ENCODE data around the gene FHIT. TPM values are rescaled to one million over a fixed set of nuclear protein-coding genes. Genes with fewer than 3 reads are reported as not detected.
"Not testable (repeated sequence)": the region's sequence is repeated elsewhere in the genome, so short reads cannot be mapped to it uniquely, and the experiment has no call there.

Gene FHIT
- total RNA-seq, 1 donor from 2014 or later, result 11.7 TPM

DNA sequence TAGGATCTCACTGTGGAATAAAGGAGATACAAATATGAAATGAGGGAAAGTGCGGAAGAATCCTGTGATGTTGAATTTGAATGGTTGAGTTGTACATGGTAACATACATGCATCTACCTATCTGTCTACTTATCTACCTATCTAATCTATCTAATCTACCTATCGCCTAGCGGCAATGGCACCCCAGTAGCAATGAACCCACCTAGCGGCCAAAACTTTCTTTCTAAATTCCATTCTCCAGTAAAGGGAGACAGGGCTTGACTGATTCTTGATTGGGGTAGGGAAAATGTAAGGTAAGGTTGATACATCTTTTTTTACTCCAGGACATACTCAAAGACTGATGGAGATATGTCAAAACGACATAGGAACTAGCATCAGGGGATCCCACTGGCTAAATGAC is 345.0 kb downstream of the FHIT start:
- H3K27me3 Mint-ChIP-seq, result no peaks in the 10 kb centered on the region
- H3K27ac Mint-ChIP-seq, result no peak overlapping the region
- DNase-seq (ENCODE audit: extremely low spot score, unreplicated experiment), result no peak
- H3K36me3 Mint-ChIP-seq, result no peaks in the 10 kb centered on the region
- TF ChIP-seq, protein P1, sequence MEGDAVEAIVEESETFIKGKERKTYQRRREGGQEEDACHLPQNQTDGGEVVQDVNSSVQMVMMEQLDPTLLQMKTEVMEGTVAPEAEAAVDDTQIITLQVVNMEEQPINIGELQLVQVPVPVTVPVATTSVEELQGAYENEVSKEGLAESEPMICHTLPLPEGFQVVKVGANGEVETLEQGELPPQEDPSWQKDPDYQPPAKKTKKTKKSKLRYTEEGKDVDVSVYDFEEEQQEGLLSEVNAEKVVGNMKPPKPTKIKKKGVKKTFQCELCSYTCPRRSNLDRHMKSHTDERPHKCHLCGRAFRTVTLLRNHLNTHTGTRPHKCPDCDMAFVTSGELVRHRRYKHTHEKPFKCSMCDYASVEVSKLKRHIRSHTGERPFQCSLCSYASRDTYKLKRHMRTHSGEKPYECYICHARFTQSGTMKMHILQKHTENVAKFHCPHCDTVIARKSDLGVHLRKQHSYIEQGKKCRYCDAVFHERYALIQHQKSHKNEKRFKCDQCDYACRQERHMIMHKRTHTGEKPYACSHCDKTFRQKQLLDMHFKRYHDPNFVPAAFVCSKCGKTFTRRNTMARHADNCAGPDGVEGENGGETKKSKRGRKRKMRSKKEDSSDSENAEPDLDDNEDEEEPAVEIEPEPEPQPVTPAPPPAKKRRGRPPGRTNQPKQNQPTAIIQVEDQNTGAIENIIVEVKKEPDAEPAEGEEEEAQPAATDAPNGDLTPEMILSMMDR (conservative IDR thresholded peaks at IDR 0.05), result no peak
- peaks cover 9% of the 10 kb centered on the region for H3K4me1 Mint-ChIP-seq (ENCODE audit: unreplicated experiment)
- no peak overlapping the region for H3K4me3 Mint-ChIP-seq
- peaks cover under 1% of the 10 kb centered on the region for H3K9me3 Mint-ChIP-seq

DNA sequence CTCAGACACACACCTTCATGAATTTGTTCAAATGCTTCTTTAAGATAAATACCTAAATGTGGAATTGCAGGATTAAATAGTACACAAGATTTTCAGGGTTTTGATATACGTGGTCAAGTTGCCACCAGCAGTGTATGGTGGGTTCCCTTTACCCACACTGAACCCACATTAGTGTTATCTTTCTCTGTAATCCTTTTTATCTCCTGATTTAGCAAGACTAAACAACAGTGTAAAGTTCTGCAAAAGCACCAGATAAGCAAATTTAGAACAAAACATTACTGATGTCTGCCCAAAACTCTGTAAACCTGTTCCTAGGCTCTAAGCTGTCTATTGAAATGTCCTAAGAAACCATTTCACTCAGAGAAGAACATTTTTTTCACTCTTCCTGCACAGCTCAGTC is 352.9 kb downstream of the FHIT start:
- H3K27ac Mint-ChIP-seq, result no peak overlapping the region
- no peaks in the 10 kb centered on the region for H3K36me3 Mint-ChIP-seq
- H3K27me3 Mint-ChIP-seq, result peaks cover 6% of the 10 kb centered on the region
- TF ChIP-seq, protein P1 (conservative IDR thresholded peaks at IDR 0.05), result no peak
- H3K4me1 Mint-ChIP-seq (ENCODE audit: unreplicated experiment), result peaks cover 25% of the 10 kb centered on the region
- H3K9me3 Mint-ChIP-seq, result no peaks in the 10 kb centered on the region
- no peak overlapping the region for H3K4me3 Mint-ChIP-seq
- DNase-seq (ENCODE audit: extremely low spot score, unreplicated experiment), result no peak

DNA sequence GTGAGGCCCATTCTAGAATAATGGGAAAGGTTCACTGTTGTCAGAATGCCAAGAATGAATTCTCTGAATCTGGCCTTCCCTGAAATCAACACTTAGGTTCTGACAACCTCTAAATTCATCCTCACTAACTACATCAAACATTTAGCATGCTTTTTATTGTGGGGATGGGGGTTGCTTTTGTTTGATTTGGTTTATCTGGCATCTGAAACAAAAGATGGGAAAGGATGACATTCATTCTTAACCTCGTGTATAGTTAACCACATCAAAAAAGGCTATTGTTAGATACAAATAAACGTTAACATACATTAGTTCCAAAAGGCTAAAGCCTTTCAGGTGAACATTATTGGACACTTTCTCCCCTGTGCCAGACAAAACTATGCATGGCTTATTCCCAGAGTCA is 357.3 kb downstream of the FHIT start:
- Mint-ChIP-seq H3K9me3 (peaks cover 8% of the 10 kb centered on the region), H3K4me1 (ENCODE audit: unreplicated experiment) (peaks cover 25% of the 10 kb centered on the region), H3K4me3 (no peak overlapping the region), H3K27me3 (peaks cover 6% of the 10 kb centered on the region), H3K36me3 (no peaks in the 10 kb centered on the region), H3K27ac (no peak overlapping the region)
- no peak for DNase-seq (ENCODE audit: extremely low spot score, unreplicated experiment)
- TF ChIP-seq, protein P1 (conservative IDR thresholded peaks at IDR 0.05), result no peak

DNA sequence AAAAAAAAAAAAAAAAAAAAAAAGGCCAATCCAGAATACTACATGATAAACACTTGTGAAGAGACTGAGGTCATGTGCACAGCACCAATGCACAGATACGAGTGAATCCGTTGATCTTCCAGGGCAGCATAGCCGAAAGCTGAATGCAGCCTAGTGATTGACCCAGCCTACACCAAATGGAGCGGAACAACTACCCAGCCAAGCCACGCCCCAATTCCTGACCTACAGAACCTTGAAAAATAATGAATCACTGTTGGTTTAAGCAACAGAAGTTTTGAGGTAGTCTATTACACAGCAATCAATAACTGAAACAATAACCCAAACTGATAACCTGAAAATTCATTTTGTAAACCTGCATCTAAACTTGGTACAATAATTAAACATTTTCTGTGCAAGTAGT is 361.0 kb downstream of the FHIT start:
- Mint-ChIP-seq H3K4me3 (no peak overlapping the region), H3K27me3 (peaks cover 2% of the 10 kb centered on the region), H3K4me1 (ENCODE audit: unreplicated experiment) (peaks cover 14% of the 10 kb centered on the region)

DNA sequence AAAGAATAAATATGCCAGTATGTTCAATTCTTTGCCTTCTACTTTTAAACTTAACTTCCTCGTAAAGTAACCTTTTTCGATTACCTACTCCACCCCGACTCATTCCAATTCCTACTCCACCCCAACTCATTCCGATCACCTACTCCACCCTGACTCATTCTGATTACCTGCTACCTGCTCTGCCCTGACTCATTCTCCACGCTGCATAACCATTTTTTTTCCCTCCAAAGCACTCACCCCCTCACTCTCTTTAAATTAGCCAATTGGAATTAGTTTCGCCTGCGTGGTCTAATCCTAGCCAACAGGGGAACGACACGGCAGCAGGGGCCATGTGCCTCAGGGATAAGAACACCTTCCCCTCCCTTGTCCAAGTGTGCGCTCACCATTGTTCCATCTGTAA is 362.3 kb downstream of the FHIT start:
- not testable (repeated sequence) for H3K27ac Mint-ChIP-seq

More for the DNA sequence above, 361.0 kb downstream of the FHIT start:
- no peak overlapping the region for H3K27ac Mint-ChIP-seq
- H3K9me3 Mint-ChIP-seq, result peaks cover 10% of the 10 kb centered on the region
- TF ChIP-seq, protein P1 (conservative IDR thresholded peaks at IDR 0.05), result no peak
- no peaks in the 10 kb centered on the region for H3K36me3 Mint-ChIP-seq
- DNase-seq (ENCODE audit: extremely low spot score, unreplicated experiment), result no peak

DNA sequence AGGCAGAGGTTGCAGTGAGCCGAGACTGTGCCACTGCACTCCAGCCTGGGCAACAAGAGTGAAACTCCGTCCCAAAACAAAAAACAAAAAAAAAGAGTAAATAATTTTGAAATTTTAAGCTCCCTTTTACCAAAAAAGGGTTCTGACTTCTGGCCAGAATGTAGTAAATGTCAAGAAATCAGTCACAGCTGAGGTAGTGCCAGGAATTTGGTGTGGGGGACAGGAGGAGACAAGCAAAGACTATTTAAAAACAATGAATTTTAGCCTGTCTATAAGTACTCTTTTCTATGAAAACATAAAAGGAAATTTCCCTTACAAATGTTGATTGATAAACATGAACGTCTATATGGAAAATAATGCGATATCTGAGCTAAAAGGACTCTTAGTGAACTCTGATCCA is 363.7 kb downstream of the FHIT start:
- Mint-ChIP-seq H3K4me3 (no peak overlapping the region), H3K27me3 (no peaks in the 10 kb centered on the region), H3K9me3 (peaks cover 17% of the 10 kb centered on the region), H3K27ac (no peak overlapping the region), H3K4me1 (ENCODE audit: unreplicated experiment) (no peaks in the 10 kb centered on the region), H3K36me3 (peaks cover 5% of the 10 kb centered on the region)
- DNase-seq (ENCODE audit: extremely low spot score, unreplicated experiment), result no peak
- TF ChIP-seq, protein P1 (conservative IDR thresholded peaks at IDR 0.05), result no peak

More for the DNA sequence above, 362.3 kb downstream of the FHIT start:
- DNase-seq (ENCODE audit: extremely low spot score, unreplicated experiment); H3K4me1 Mint-ChIP-seq (ENCODE audit: unreplicated experiment); H3K4me3 Mint-ChIP-seq; H3K27me3 Mint-ChIP-seq; H3K36me3 Mint-ChIP-seq: not testable (repeated sequence)
- H3K9me3 Mint-ChIP-seq, result peaks cover 11% of the 10 kb centered on the region
